GM12891 (cell line): ENCODE results near the gene KLK3.
"Not testable (repeated sequence)": the region's sequence is repeated elsewhere in the genome, so short reads cannot be mapped to it uniquely, and the experiment has no call there.

ENCODE experiments used
- POLR2A ChIP-seq: IDR thresholded peaks from 2 replicates; pipeline ENCODE4 v1.6.1; 2011; ENCODE audit warnings: low read depth, low read length, control low read depth
- POLR2AphosphoS5 ChIP-seq: IDR thresholded peaks from 2 replicates; pipeline ENCODE4 v1.6.1; 2011; ENCODE audit warnings: low read depth, low read length, control low read depth
- POU2F2 ChIP-seq: IDR thresholded peaks from 2 replicates; pipeline ENCODE4 v1.6.1; 2011; ENCODE audit warnings: low read depth, mild to moderate bottlenecking, control low read depth, low read length, moderate library complexity
- SPI1 ChIP-seq: IDR thresholded peaks from 2 replicates; pipeline ENCODE4 v1.6.1; 2011; ENCODE audit warnings: low read depth, low read length, control low read depth
- TAF1 ChIP-seq: IDR thresholded peaks from 2 replicates; pipeline ENCODE4 v1.6.1; 2011; ENCODE audit warnings: low read depth, low read length, control low read depth

GRCh38 chr19:50896089-50896590 is 41.4 kb downstream of the KLK3 start:
- not testable (repeated sequence) for TF ChIP-seq POLR2A, POLR2AphosphoS5, TAF1, SPI1, POU2F2
